Hindlimb muscle (tissue), 1 donor: ENCODE measurements around the gene SCAPER. TPM values are rescaled to one million over a fixed set of nuclear protein-coding genes. Genes with fewer than 3 reads are reported as not detected.
"Not testable (repeated sequence)": the region's sequence is repeated elsewhere in the genome, so short reads cannot be mapped to it uniquely, and the experiment has no call there.

Experiments
- DNase-seq: peaks from one replicate; pipeline ENCODE4 v3.0.0-alpha.2; 2013
- polyA plus RNA-seq: library from polyadenylated mRNA; unstranded; fragments of 120-200 nt; gene quantifications from one replicate; pipeline ENCODE4 v1.2.1, GENCODE V29; 2013; ENCODE audit not compliant: insufficient read length

SCAPER gene
- polyA plus RNA-seq, 1 donor, result 85.4 TPM

GRCh38 chr15:76860201-76860600 lies 44.9 kb downstream of the SCAPER start:
- no peak for DNase-seq

- DNase-seq, result not testable (repeated sequence)
These were observed 54.8 kb downstream of the SCAPER start for GRCh38 chr15:76850367-76850766.

- DNase-seq, result no peak
These were observed 58.4 kb downstream of the SCAPER start for GRCh38 chr15:76846782-76847181.

GRCh38 chr15:76844096-76844495 lies 61.0 kb downstream of the SCAPER start:
- DNase-seq, result no peak

- DNase-seq, result no peak
These were observed 61.9 kb downstream of the SCAPER start for GRCh38 chr15:76843269-76843668.

GRCh38 chr15:76840830-76841460 lies 64.2 kb downstream of the SCAPER start:
- DNase-seq, result peak; percentile 3

GRCh38 chr15:76839173-76839572 lies 66.0 kb downstream of the SCAPER start:
- no peak for DNase-seq

GRCh38 chr15:76837474-76837873 lies 67.7 kb downstream of the SCAPER start:
- DNase-seq, result no peak

- no peak for DNase-seq
These were observed 75.2 kb downstream of the SCAPER start for GRCh38 chr15:76829939-76830338.

- no peak for DNase-seq
These were observed 81.2 kb downstream of the SCAPER start for GRCh38 chr15:76823890-76824289.

- no peak for DNase-seq
These were observed 81.8 kb downstream of the SCAPER start for GRCh38 chr15:76823303-76823702.

- DNase-seq, result not testable (repeated sequence)
These were observed 86.2 kb downstream of the SCAPER start for GRCh38 chr15:76818926-76819325.

GRCh38 chr15:76815421-76815820 lies 89.7 kb downstream of the SCAPER start:
- no peak for DNase-seq

- no peak for DNase-seq
These were observed 92.8 kb downstream of the SCAPER start for GRCh38 chr15:76812381-76812780.

- DNase-seq, result no peak
These were observed 95.6 kb downstream of the SCAPER start for GRCh38 chr15:76809412-76810103.

- DNase-seq, result no peak
These were observed 102.0 kb downstream of the SCAPER start for GRCh38 chr15:76803049-76803571.

GRCh38 chr15:76802411-76802810 lies 102.7 kb downstream of the SCAPER start:
- no peak for DNase-seq

- no peak for DNase-seq
These were observed 105.4 kb downstream of the SCAPER start for GRCh38 chr15:76799760-76800159.

GRCh38 chr15:76795217-76795616 lies 109.9 kb downstream of the SCAPER start:
- DNase-seq, result no peak

GRCh38 chr15:76793162-76793561 lies 112.0 kb downstream of the SCAPER start:
- DNase-seq, result no peak

GRCh38 chr15:76791511-76791910 lies 113.6 kb downstream of the SCAPER start:
- DNase-seq, result no peak

GRCh38 chr15:76787273-76787672 lies 117.9 kb downstream of the SCAPER start:
- no peak for DNase-seq

- DNase-seq, result no peak
These were observed 128.2 kb downstream of the SCAPER start for GRCh38 chr15:76776969-76777368.

GRCh38 chr15:76776480-76776879 lies 128.7 kb downstream of the SCAPER start:
- DNase-seq, result no peak
